ENCODE data around the gene MAP4.
"Not testable (repeated sequence)": the region's sequence is repeated elsewhere in the genome, so short reads cannot be mapped to it uniquely, and the experiment has no call there.

MAP4 gene

DNA sequence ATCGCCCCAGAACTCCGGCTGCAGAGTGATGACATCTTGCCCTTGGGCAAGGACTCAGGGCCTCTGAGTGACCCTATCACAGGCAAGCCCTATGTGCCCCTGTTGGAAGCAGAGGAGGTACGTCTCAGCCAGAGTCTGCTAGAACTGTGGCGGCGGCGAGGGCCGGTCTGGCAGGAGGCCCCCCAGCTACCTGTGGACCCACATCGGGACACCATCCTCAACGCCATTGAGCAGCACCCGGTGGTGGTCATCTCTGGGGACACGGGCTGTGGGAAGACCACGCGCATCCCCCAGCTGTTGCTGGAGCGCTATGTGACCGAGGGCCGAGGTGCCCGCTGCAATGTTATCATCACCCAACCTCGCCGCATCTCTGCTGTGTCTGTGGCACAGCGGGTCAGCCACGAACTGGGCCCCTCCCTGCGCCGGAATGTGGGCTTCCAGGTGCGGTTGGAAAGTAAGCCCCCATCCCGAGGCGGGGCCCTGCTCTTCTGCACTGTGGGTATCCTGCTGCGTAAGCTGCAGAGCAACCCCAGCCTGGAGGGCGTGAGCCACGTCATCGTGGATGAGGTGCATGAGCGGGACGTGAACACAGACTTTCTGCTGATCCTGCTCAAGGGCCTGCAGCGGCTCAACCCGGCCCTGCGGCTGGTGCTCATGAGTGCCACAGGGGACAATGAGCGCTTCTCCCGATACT, 169.9 kb downstream of the MAP4 start:
- no peak for DNase-seq (ENCODE audit: low read depth)

DNA sequence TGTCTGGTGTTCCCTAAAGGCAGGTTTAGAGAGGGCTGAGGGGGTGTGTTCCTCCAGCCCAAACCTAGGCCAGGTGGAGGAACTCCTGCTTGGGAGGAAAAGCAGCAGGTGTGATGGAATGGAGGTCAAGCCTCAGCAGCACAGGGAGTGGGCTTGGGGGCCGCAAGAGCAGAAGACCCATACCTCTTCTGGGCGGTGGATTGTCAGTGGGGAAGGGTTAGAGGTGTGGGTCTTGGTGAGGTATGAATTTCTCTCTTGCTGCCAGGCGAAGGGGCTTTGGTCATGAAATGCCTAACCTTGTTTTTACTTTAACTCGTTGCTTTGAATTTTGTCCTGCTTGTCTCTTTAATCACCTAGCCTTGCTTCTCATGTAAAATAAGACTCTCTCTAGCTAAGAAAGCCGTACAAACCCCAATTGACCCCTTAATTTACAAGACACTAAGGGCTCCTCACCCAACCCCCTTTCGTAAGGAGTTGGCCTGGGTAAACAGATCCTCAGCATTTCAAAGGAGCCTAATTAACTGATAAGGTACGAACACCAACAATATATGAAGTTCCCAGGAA, 174.3 kb downstream of the MAP4 start:
- no peak for DNase-seq (ENCODE audit: low read depth)

DNA sequence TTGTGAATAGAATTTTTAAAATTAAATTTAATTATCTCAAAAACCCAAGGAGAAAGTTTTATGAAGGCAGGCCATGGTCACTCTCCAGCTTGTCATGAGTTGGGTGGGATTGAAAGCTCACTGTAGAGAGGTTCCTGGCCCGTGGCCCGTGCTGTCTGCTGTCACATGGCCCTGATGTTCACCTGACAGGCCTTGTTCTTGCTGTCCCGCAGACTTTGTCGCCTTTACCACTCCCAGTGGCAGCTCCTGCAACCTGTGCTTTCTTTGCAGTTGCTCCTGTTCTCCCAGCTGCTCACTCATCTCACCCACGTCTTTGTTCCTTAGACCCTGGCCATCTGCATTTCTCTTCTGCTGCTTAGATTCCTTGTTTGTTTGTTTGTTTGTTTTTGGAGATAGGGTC, 177.7 kb downstream of the MAP4 start:
- no peak for DNase-seq (ENCODE audit: low read depth)

DNA sequence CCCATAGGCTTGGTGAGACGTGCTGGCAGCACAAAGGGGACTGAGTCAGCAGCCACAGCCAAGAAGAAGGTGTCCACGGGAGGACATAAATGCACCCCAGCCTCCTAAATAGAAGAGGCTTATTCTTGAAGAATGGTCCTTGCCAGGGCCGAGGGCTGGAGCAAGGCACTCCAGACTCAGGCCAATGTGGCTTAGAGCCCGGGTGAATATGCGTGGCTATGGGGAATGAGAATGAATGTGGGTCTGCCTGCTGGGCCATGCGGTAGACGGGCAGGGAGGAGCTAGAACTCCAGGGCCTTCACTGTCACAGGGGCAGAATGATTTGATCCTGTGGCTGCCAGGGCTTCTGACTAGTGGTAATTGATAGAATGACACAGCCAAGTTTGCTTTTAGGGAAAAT, 179.2 kb downstream of the MAP4 start:
- DNase-seq (ENCODE audit: low read depth): no peak

- DNase-seq (ENCODE audit: low read depth): not testable (repeated sequence)
Measured at GRCh38 chr3:47829482-47829881, 186.7 kb downstream of the MAP4 start.

DNA sequence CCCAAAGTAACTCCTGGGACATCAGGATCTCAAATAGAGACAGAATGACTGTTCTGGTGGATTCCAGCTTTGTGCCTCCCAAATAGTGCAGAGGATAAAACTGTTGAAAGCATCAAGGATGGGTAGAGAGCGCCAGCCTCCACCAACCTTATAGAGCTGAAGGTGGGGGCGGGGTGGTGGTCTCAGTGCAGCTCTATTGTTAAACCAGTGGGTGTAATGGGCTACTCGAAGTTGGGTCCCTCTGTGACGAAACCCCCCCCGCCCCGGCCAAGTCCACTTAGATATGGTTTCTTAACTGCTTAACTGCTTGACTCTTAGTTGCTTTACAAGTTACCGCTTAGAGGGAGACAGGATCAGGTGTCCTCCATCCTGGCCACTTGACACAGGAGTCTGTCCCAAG, 190.6 kb downstream of the MAP4 start:
- no peak for DNase-seq (ENCODE audit: low read depth)

DNA sequence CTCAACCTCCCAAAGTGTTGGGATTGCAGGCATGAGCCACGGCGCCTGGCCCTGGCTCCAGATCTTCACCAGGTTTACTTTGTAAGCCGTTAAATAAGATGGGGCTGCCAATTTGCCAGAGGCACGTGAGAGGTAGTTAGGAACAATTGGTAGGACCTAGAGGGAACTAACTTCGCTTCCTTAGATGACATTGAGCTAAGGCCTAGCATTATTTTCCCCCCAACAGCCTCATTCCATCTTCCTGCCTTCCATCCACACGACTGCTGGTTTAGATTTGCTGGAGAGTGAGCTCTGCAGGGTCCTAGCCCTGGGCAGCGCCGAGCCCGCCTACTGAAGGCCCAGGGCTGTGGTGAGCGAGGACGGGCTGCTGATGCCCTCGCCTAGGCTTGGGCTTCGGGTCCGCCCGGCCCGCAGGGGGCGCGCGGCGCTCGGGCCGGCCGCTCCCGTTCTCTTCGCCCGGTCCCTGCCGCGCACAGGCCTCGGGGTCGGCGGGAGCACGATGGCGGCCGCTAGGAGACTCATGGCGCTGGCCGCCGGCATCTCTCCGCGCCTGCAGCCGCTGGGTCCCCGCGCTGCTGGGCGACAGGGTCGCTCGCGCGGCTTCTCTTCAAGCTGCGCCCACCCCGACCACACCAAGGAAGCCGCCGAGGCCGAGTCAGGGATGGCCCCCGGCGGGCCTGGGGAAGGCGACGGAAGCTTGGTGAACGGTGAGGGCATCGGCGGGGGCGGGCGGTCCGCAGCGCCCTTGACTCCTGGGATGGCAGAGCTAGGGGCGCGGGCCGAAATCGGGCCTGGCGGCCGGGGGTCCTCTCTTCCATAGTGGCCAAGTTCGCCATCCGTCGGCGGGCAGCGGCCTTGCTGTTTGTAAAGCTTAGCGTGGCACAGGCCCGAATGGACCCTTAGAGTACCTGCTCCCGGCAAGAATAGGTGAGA, 191.4 kb downstream of the MAP4 start:
- DNase-seq (ENCODE audit: low read depth): peak; percentile 45

DNA sequence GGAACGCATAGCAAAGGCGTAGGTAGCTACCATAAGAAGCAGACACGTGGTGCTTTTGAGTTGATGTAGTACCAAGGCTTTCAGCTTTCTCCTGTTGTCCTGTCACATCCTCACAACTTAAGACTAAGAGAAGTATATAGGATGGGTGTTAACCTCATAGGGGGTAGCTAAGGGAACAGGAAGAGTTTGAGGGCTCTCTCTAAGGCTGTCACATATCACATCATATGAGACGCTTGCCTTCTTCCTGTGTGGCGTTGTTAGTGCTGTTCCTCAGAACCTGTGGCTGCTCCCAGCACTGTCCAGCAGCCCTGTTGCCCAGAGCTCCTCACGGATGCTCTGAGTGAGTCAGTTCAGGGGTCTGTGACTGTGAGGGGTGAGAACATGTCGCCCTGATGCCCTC, 198.6 kb downstream of the MAP4 start:
- no peak for DNase-seq (ENCODE audit: low read depth)

- DNase-seq (ENCODE audit: low read depth): no peak
Measured at GRCh38 chr3:47813551-47814177, 202.6 kb downstream of the MAP4 start.

DNA sequence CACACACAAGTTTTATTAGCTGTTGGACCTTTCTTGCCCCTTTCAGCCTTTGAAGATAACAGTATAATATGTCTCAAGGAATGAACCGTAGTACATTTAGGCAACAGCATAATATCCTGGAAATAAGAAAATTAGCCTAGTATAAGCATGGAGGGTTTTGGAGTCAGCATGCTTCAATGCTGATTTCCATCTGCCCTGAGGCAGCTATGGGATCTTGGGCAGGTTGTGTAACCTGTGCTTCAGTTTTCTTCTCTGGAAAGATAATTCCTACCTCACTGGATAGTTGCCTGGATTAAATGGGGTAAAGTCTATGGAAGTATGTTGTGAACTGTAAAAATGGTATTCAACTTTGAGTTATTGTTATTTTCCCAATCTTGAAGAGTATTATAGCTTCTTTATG, 211.6 kb downstream of the MAP4 start:
- no peak for DNase-seq (ENCODE audit: low read depth)

GRCh38 chr3:47803480-47804025, 212.7 kb downstream of the MAP4 start:
- no peak for DNase-seq (ENCODE audit: low read depth)

DNA sequence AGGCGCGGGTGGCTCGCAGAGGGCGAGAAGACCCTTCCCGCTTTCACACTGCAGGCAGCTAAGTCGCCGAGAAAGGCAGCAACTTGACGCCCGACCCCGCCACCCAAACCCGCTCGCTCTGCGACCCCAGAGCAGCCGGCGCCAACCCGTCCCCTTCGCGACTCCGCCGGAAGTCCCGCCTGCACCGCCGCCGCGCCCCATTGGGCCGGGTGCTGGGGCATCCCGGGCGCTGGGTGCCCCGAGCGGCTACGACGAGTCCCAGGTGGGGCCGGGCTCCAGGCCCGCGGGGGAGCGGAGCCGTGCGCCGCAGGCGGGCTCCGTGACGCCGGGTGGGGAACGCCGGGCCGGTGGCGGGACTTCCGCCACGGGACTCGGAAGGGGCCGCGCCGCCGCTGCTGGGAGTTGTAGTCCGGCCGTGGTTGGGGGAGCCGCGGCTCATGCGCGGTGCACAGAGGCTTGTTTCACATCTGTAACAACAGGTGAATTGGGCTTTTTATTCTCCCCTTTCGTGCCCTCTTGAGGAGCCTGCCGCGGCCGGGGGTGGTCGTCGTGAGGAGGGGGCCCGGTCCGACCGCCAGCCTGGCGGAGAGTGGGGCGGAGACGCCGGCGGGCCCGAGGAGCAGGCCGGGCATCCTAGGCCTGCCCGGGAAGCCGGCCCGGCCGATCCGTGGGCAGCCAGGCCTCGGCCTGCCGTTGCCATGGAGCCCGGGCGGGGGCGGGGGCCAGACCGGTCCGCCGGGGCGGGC, 213.3 kb downstream of the MAP4 start, which contains the start of gene DHX30:
Gene DHX30 (plus strand): TSS at position 405 of the 746 bp plus-strand sequence. CDS start 7,546 bp downstream, outside the sequence.
- no peak for DNase-seq (ENCODE audit: low read depth)

Data from GM04503 (cell line).